ENCODE results near the gene SFXN1. TPM values are rescaled to one million over a fixed set of nuclear protein-coding genes. Genes with fewer than 3 reads are reported as not detected.

The SFXN1 gene
- total and polyA plus RNA-seq, 9 of the 15 experiments (the other 6 are each of a cell fraction or from before 2014, with no cell fraction given): 31.8 to 261 (median 113) TPM

- TF ChIP-seq RERE (CRISPR knock-in tag; IDR thresholded peaks at IDR 0.05; ENCODE audit: borderline replicate concordance): no peak
These were observed 7.2 kb upstream of the SFXN1 start (continued) for GRCh38 chr5:175471196-175471595.

GRCh38 chr5:175471628-175472027 lies 6.7 kb upstream of the SFXN1 start:
- peak; percentile 74 for ATAC-seq
- intact Hi-C loops (cut with micrococcal nuclease) (no loop called here), in situ Hi-C loops (cut with MboI) (no loop called here)
- H3K79me2 ChIP-seq (ENCODE audit: control insufficient read depth, insufficient read depth, low read length): no peaks in the 10 kb centered on the region
- ChIA-PET POLR2A (no interaction called here), CTCF (ENCODE audit: low intra/inter-chr PET ratio) (no interaction called here)
- H3K9me1 ChIP-seq (ENCODE audit: control insufficient read depth, insufficient read depth, low read length): no peaks in the 10 kb centered on the region
- H4K20me1 ChIP-seq (replicated peaks; ENCODE audit: control insufficient read depth, insufficient read depth, low read length): no peaks in the 10 kb centered on the region
- H3K4me2 ChIP-seq (ENCODE audit: insufficient read depth, low read length): no peak overlapping the region
- no peaks in the 10 kb centered on the region for H3K9me3 ChIP-seq (replicated peaks; ENCODE audit: control insufficient read depth, insufficient read depth, low read depth, low read length)
- no peaks in the 10 kb centered on the region for H3K4me1 ChIP-seq (replicated peaks in 1 of 2; ENCODE audit: control insufficient read depth in 2 of 2, insufficient read depth in 2 of 2, low read length in 2 of 2)
- H3K9ac ChIP-seq (ENCODE audit: insufficient read depth in 1 of 2, low read depth in 2 of 2, low read length in 2 of 2): no peak overlapping the region
- no peak overlapping the region for H2AFZ ChIP-seq (ENCODE audit: low read depth, low read length)
- FAIRE-seq: no peak
- no peak overlapping the region for H3K27ac ChIP-seq (ENCODE audit: extremely low read depth, low read depth, low read length)
- H3K36me3 ChIP-seq (ENCODE audit: control insufficient read depth, insufficient read depth, low read length): no peaks in the 10 kb centered on the region
- H3K27me3 ChIP-seq (ENCODE audit: control insufficient read depth in 2 of 2, insufficient read depth in 2 of 2, low read length in 2 of 2): peaks cover 26 to 55% of the 10 kb centered on the region in 2 experiments
- no TSS peak for BruUV-seq (replicated peaks)
- peak in 2 of 4 experiments; percentile 27 to 34 for DNase-seq (ENCODE audit: extremely low read depth in 1 of 4, low spot score in 3 of 4)
- no peak overlapping the region for H3K4me3 ChIP-seq
- 4% methylated on average over 6 of the region's 6 CpGs for WGBS (ENCODE audit: insufficient coverage, low coverage, missing lambda C conversion rate)
- TF ChIP-seq USF2 (CRISPR knock-in tag; IDR thresholded peaks at IDR 0.05): peak; percentile 81
- peak; percentile 83 for TF ChIP-seq NFYB (IDR thresholded peaks at IDR 0.05; ENCODE audit: extremely low read depth, insufficient read length)
- TF ChIP-seq RNF219 (CRISPR knock-in tag; IDR thresholded peaks at IDR 0.05): no peak
- TF ChIP-seq SPI1 (IDR thresholded peaks at IDR 0.05; ENCODE audit: borderline replicate concordance, low read depth, low read length): no peak
- no peak for TF ChIP-seq CEBPB (tag; IDR thresholded peaks at IDR 0.05)
- TF ChIP-seq IRF9 (tag; IDR thresholded peaks at IDR 0.05): no peak
- TF ChIP-seq RBM25 (IDR thresholded peaks at IDR 0.05; ENCODE audit: low read depth, low read length, severe bottlenecking): peak; percentile 4
- TF ChIP-seq ETV5 (CRISPR knock-in tag; IDR thresholded peaks at IDR 0.05; ENCODE audit: low read depth): no peak
- TF ChIP-seq USF1 (CRISPR knock-in tag; IDR thresholded peaks at IDR 0.05): peak; percentile 75

Measured in K562 (cell line).